Keratinocyte (primary cell): Measurements from ENCODE around the gene CAPZA2. TPM values are rescaled to one million over a fixed set of nuclear protein-coding genes. Genes with fewer than 3 reads are reported as not detected.

Experiments used
- DNase-seq: peaks from one replicate; pipeline ENCODE4 v3.0.0-alpha.2; 2011; ENCODE audit warnings: low read depth, missing footprints, low spot score
- FAIRE-seq: peaks from 2 replicates; lab custom pipeline; 2011; peaks lifted over from hg19 to GRCh38; lab: Jason Lieb, UNC
- H2AFZ ChIP-seq: 2 replicates; pipeline ENCODE4 v1.6.0; 2012; ENCODE audit warnings: low read length, control low read depth, inconsistent platforms; ENCODE audit not compliant: control insufficient read depth
- H3K27ac ChIP-seq: 2 replicates; pipeline ENCODE4 v1.5.1; 2011; ENCODE audit warnings: low read length; ENCODE audit not compliant: control insufficient read depth, insufficient read depth
- H3K27me3 ChIP-seq: 3 replicates; pipeline ENCODE4 v1.6.0; 2011; ENCODE audit warnings: low read length; ENCODE audit not compliant: control insufficient read depth, insufficient read depth; ENCODE audit errors: extremely low read depth
- H3K36me3 ChIP-seq, 2 experiments: 2 replicates in 1 of 2; 3 replicates in 1 of 2; pipeline ENCODE4 v1.5.1; 2011; ENCODE audit warnings: low read length in 2 of 2, mild to moderate bottlenecking in 1 of 2; ENCODE audit not compliant: control insufficient read depth in 2 of 2, insufficient read depth in 2 of 2; ENCODE audit errors: extremely low read depth in 1 of 2
- H3K4me1 ChIP-seq: 3 replicates; pipeline ENCODE4 v1.5.1; 2011; ENCODE audit warnings: low read length; ENCODE audit not compliant: control insufficient read depth, insufficient read depth; ENCODE audit errors: extremely low read depth
- H3K4me2 ChIP-seq: 3 replicates; pipeline ENCODE4 v1.6.0; 2011; ENCODE audit warnings: low read depth, low read length; ENCODE audit not compliant: control insufficient read depth, insufficient read depth; ENCODE audit errors: extremely low read depth
- H3K4me3 ChIP-seq, 3 experiments: fragments of 200-600 bp in 1 of 3; sonication (generic) in 1 of 3; 2 replicates in 2 of 3; 3 replicates in 1 of 3; pipeline ENCODE4 v1.5.1; 2011 to 2016; ENCODE audit warnings: low read length in 3 of 3, mild to moderate bottlenecking in 3 of 3, control low read depth in 2 of 3, inconsistent platforms in 1 of 3, low read depth in 1 of 3, mixed read lengths in 1 of 3, mixed run types in 1 of 3, moderate library complexity in 1 of 3; ENCODE audit not compliant: control insufficient read depth in 2 of 3, insufficient read depth in 2 of 3; ENCODE audit errors: extremely low read depth in 1 of 3
- H3K79me2 ChIP-seq: 2 replicates; pipeline ENCODE4 v1.6.0; 2012; ENCODE audit warnings: low read length; ENCODE audit not compliant: control insufficient read depth, insufficient read depth
- H3K9ac ChIP-seq: 3 replicates; pipeline ENCODE4 v1.6.0; 2011; ENCODE audit warnings: low read length; ENCODE audit not compliant: control insufficient read depth, insufficient read depth; ENCODE audit errors: extremely low read depth
- H3K9me1 ChIP-seq: 3 replicates; pipeline ENCODE4 v1.6.0; 2011; ENCODE audit warnings: low read length; ENCODE audit not compliant: control insufficient read depth, insufficient read depth; ENCODE audit errors: extremely low read depth
- H3K9me3 ChIP-seq: 2 replicates; pipeline ENCODE4 v1.5.1; 2012; ENCODE audit warnings: low read depth, low read length; ENCODE audit not compliant: control insufficient read depth
- H4K20me1 ChIP-seq: 3 replicates; pipeline ENCODE4 v1.6.0; 2011; ENCODE audit warnings: low read length; ENCODE audit not compliant: control insufficient read depth, insufficient read depth; ENCODE audit errors: extremely low read depth
- EZH2 ChIP-seq: IDR thresholded peaks from one replicate; pipeline ENCODE4 v1.6.1; 2012; ENCODE audit warnings: inconsistent platforms, mild to moderate bottlenecking, low read length, moderate library complexity
- dilution Hi-C: fragments of 300-500 bp; cut with MboI; formaldehyde crosslinking; loops from one replicate; pipeline ENCODE4 v1.7.0; 2020; ENCODE audit warnings: low sequenced_read_pairs; ENCODE audit not compliant: extremely low pct_ligation_motif_present
- polyA plus RNA-seq, 5 experiments: library from polyadenylated mRNA; depleted of rRNA in 3 of 5; stranded (reverse) in 3 of 5; stranded (forward) in 1 of 5; unstranded in 1 of 5; fragments of >200 nt; gene quantifications; 1 replicate in 1 of 5; 2 replicates in 3 of 5; 3 replicates in 1 of 5; pipeline versions ENCODE4 v1.2.1 to v1.2.3, GENCODE V29; 2011 to 2012; ENCODE audit warnings: missing spikeins in 2 of 5, low read depth in 1 of 5, low replicate concordance in 1 of 5
- TF ChIP-seq, protein P1 (sequence below), 3 experiments: IDR thresholded peaks in 1 of 3; conservative IDR thresholded peaks in 1 of 3; optimal IDR thresholded peaks in 1 of 3; 2 replicates in 2 of 3; 3 replicates in 1 of 3; pipeline versions ENCODE3 to v1.5.1; 2011; ENCODE audit warnings: low read length in 3 of 3, mild to moderate bottlenecking in 3 of 3, moderate library complexity in 2 of 3, control low read depth in 1 of 3, inconsistent platforms in 1 of 3; ENCODE audit not compliant: insufficient read depth in 2 of 3; ENCODE audit errors: extremely low read depth in 1 of 3

Gene CAPZA2
- polyA plus RNA-seq, 1 donor (not counting 4 experiments of a cell fraction or from before 2014, with no cell fraction given), result 150 TPM

DNA sequence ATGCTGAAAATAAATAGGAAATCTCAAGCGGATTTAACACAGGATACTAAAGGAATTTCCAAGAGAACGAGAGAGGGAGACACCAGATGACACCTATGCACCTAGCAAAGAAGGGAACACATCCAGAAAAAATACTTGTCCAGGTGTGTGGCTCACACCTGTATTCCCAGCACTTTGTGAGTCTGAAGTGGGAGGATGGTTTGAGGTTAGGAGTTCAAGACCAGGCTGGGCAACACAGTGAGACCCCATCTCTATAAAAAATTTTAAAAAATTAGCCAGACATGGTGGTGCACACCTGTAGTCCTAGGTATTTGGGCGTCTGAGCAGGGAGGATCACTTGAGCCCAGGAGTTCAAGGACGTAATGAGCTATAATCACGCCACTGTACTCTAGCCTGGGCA is 11.2 kb upstream of the CAPZA2 start:
- no peak for TF ChIP-seq EZH2
- FAIRE-seq (no peak), DNase-seq (no peak)
- Histone ChIP-seq H3K4me2 (no peak overlapping the region), H3K9me1 (no peaks in the 10 kb centered on the region), H3K27me3 (no peaks in the 10 kb centered on the region), H4K20me1 (no peaks in the 10 kb centered on the region), H3K4me3 (no peak overlapping the region), H3K9me3 (no peaks in the 10 kb centered on the region), H3K36me3 (no peaks in the 10 kb centered on the region), H3K79me2 (no peaks in the 10 kb centered on the region), H3K9ac (no peak overlapping the region), H2AFZ (no peak overlapping the region), H3K27ac (no peak overlapping the region), H3K4me1 (no peaks in the 10 kb centered on the region)
- dilution Hi-C loops, result no loop called here

DNA sequence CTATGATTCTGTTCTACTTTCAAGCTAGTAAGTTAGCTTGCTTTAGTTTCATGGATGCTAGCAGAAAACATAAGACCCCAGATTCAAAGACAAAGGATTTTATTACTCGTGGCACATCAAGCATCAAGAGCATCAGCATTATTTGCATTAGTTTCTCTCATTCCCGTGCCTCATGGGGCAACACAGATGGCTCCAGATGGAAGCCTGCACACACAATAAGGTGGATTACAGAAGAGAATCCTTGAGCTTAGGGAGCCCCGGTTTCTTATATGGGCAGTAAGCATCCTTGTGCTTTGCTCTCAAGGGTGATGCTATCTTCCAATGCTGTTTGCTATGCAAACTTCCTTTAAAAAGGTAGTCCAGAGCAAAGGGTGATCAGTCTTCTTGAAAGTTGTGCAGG is 10.7 kb upstream of the CAPZA2 start:
- Histone ChIP-seq H3K9me1 (no peaks in the 10 kb centered on the region), H3K27ac (no peak overlapping the region), H3K4me2 (no peak overlapping the region), H3K36me3 (no peaks in the 10 kb centered on the region), H3K4me3 (no peak overlapping the region), H3K4me1 (no peaks in the 10 kb centered on the region), H3K9ac (no peak overlapping the region), H3K79me2 (no peaks in the 10 kb centered on the region), H3K27me3 (no peaks in the 10 kb centered on the region), H3K9me3 (no peaks in the 10 kb centered on the region), H2AFZ (no peak overlapping the region), H4K20me1 (no peaks in the 10 kb centered on the region)
- no peak for FAIRE-seq
- no peak for DNase-seq
- dilution Hi-C loops, result no loop called here
- TF ChIP-seq, protein P1, sequence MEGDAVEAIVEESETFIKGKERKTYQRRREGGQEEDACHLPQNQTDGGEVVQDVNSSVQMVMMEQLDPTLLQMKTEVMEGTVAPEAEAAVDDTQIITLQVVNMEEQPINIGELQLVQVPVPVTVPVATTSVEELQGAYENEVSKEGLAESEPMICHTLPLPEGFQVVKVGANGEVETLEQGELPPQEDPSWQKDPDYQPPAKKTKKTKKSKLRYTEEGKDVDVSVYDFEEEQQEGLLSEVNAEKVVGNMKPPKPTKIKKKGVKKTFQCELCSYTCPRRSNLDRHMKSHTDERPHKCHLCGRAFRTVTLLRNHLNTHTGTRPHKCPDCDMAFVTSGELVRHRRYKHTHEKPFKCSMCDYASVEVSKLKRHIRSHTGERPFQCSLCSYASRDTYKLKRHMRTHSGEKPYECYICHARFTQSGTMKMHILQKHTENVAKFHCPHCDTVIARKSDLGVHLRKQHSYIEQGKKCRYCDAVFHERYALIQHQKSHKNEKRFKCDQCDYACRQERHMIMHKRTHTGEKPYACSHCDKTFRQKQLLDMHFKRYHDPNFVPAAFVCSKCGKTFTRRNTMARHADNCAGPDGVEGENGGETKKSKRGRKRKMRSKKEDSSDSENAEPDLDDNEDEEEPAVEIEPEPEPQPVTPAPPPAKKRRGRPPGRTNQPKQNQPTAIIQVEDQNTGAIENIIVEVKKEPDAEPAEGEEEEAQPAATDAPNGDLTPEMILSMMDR (optimal IDR thresholded peaks at IDR 0.05 in 1 of 3, IDR thresholded peaks at IDR 0.05 in 1 of 3, conservative IDR thresholded peaks at IDR 0.05 in 1 of 3; ENCODE audit: extremely low read depth in 1 of 3, insufficient read depth in 2 of 3, low read length in 3 of 3), result no peak
- TF ChIP-seq EZH2, result no peak

DNA sequence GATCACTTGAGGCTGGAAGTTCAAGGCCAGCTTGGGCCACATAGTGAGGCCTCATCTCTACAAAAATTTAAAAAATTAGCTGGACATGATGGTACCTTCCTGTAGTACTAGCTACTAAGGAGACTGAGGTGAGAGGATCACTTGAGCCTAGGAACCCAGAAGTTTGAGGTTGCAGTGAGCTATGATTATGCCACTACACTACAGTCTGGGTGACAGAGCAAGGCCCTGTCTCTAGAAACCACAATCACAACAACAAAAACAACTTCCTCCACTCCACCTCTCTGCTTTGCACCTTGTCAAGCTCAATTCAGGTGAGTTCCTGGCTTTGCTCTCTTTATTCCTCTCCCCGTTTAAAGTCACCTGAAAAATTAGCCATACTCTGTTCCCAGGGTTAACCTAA is 8.3 kb upstream of the CAPZA2 start:
- Histone ChIP-seq H3K27me3 (no peaks in the 10 kb centered on the region), H3K27ac (no peak overlapping the region), H3K4me1 (no peaks in the 10 kb centered on the region), H3K9me3 (no peaks in the 10 kb centered on the region), H3K4me2 (no peak overlapping the region), H3K9me1 (no peaks in the 10 kb centered on the region), H3K36me3 (no peaks in the 10 kb centered on the region), H2AFZ (no peak overlapping the region), H3K9ac (no peak overlapping the region), H3K79me2 (no peaks in the 10 kb centered on the region), H3K4me3 (no peak overlapping the region), H4K20me1 (no peaks in the 10 kb centered on the region)
- DNase-seq (no peak), FAIRE-seq (no peak)
- no peak for TF ChIP-seq EZH2
- TF ChIP-seq, protein P1 (optimal IDR thresholded peaks at IDR 0.05 in 1 of 3, IDR thresholded peaks at IDR 0.05 in 1 of 3, conservative IDR thresholded peaks at IDR 0.05 in 1 of 3; ENCODE audit: extremely low read depth in 1 of 3, insufficient read depth in 2 of 3, low read length in 3 of 3), result no peak
- dilution Hi-C loops, result no loop called here
